Activated CD4-positive, alpha-beta T cell treated with anti-CD3 and anti-CD28 coated beads, Interleukin-2, Interleukin-4, amounts not matched to agents 100 ng/mL and 50 ng/mL, durations not matched to agents 16 hours and 8 hours (primary cell): ENCODE data around the gene DRAM2.
"Not testable (repeated sequence)": the region's sequence is repeated elsewhere in the genome, so short reads cannot be mapped to it uniquely, and the experiment has no call there.

ENCODE experiments used
- DNase-seq: peaks from one replicate; pipeline ENCODE4 v3.0.0-alpha.2; 2020; ENCODE audit warnings: low spot score

Gene DRAM2

GRCh38 chr1:111079329-111079728 is 60.6 kb downstream of the DRAM2 start:
- DNase-seq = not testable (repeated sequence)

GRCh38 chr1:111077312-111077711 is 62.6 kb downstream of the DRAM2 start:
- not testable (repeated sequence) for DNase-seq
